Measurements from ENCODE around the gene PRRC2B. TPM values are rescaled to one million over a fixed set of nuclear protein-coding genes. Genes with fewer than 3 reads are reported as not detected.
"Not testable (repeated sequence)": the region's sequence is repeated elsewhere in the genome, so short reads cannot be mapped to it uniquely, and the experiment has no call there.

PRRC2B gene
- 100 to 1,000 TPM; 148 to 151 TPM for total RNA-seq
- long read RNA-seq, donor 1, partial matches to known transcripts, result 10 of 31 reads
- long read RNA-seq, donor 1, other reads (novel, unspliced or antisense), result 21 of 31 reads
- long read RNA-seq, donor 2, full-length matches to known transcripts, result 1 of 50 reads
- long read RNA-seq, donor 2, partial matches to known transcripts, result 3 of 50 reads
- long read RNA-seq, donor 2, other reads (novel, unspliced or antisense), result 46 of 50 reads

- peak; percentile 96 for DNase-seq (ENCODE audit: low spot score)
- intact Hi-C loops (cut with DNase I), result loop anchor here in 1 of 2 donors (10.0 kb wide), 1 partner anchor 81 kb away; no protein-coding TSS in a partner anchor
Measured at GRCh38 chr9:131393622-131394463, at the start of gene PRRC2B. Gene PRRC2B, plus strand, starts transcription at chr9:131394086. Its CDS starts 36,059 bp downstream, at chr9:131430145.

DNA sequence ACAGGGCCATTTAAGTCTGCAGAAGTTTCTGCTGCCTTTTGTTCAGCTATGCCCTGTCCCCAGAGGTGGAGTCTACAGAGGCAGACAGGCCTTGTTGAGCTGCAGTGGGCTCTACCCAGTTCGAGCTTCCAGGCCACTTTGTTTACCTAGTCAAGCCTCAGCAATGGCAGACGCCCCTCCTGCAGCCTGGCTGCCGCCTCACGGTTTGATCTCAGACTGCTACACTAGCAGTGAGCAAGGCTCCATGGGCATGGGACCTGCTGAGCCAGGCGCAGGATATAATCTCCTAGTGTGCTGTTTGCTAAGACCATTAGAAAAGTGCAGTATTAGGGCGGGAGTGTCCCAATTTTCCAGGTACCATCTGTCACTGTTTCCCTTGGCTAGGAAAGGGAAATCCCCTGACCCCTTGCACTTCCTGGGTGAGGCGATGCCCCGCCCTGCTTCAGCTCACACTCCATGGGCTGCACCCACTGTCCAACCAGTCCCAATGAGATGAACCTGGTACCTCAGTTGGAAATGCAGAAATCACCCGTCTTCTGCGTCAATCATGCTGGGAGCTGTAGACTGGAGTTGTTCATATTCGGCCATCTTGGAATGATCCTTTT, 48.9 kb upstream of the PRRC2B start:
- intact Hi-C loops (cut with DNase I), result loop anchor here in 1 of 2 donors (10.0 kb wide), 1 partner anchor 130 kb away; no protein-coding TSS in a partner anchor
- DNase-seq (ENCODE audit: low spot score), result peak; percentile 42

DNA sequence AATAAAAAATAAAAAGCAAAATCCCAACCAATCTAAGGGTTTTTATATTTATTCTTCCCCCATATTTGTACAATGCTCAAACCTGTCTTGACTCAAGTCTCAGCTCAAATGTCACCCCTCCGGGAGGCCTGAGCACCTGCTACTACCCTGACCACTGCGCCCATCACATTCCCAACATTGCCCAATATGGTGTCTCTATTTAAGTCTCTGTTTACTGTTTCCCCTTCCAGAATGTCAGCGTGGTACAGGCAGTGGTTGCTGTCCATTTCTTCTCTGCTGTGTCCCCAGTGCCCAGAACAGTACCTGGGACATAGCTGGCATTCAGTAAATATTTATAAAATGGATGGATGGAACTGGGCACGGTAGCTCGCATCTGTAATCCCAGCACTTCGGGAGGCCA, 47.3 kb upstream of the PRRC2B start:
- DNase-seq (ENCODE audit: low spot score), result peak; percentile 30
- intact Hi-C loops (cut with DNase I), result loop anchor here in 1 of 2 donors (10.0 kb wide), 1 partner anchor 128 kb away; no protein-coding TSS in a partner anchor

DNA sequence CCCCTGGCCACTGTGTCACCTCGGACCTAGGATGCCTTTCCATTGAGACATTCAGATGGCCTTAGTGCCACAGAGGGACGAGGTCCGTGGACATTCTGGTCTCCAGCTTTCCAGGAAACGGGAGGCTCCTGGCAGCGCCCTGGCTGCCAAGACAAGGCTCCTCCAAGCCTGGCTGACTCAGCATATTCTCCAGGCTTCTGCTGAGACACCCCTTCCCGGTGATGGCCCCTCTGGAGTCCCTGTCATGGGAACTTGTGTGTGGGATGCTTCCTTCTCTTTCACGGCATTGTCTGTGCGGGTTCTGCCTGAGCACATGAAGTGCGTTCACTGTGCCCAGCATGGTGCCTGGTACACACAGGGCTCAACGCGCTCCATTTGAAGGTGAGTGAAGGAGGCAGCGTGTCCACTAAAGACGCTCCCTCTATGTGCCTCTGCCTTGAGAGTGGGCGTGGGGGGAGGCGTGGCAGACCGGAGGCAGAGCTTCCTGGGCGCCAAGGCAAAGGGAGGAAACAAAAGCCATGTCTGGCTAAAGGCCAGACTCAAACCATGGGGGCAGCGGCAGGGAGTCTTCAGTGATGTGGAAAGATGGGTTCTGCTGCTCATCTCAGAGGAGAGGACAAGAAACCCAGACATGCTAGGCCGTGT, 46.4 kb upstream of the PRRC2B start:
- intact Hi-C loops (cut with DNase I), result loop anchor here in 1 of 2 donors (10.0 kb wide), 1 partner anchor 127 kb away; no protein-coding TSS in a partner anchor

GRCh38 chr9:131348631-131349521, 45.0 kb upstream of the PRRC2B start:
- intact Hi-C loops (cut with DNase I), result loop anchor here in 1 of 2 donors (10.0 kb wide), 1 partner anchor 126 kb away; no protein-coding TSS in a partner anchor
- DNase-seq (ENCODE audit: low spot score), result peak; percentile 38

More for the DNA sequence above, 46.4 kb upstream of the PRRC2B start:
- DNase-seq (ENCODE audit: low spot score), result peak; percentile 47

DNA sequence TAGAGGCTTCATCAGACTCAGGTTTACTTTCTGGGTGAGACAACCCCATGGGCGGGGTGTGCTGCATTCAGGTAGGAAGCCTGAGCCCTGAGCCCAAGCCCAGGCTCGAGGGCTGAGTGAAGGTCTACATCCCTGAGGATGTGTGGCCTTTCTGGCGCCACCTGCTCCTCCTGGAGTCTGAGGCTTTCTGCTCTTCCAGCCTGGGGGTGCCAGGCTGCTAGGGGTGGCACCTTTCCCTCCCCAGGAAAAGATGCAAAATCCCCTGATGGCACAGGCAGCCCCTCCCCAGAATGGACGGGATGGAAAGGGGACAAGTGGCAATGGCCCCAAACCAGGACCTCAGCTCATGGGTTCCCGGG, 44.4 kb upstream of the PRRC2B start:
- intact Hi-C loops (cut with DNase I), result loop anchor here in 1 of 2 donors (10.0 kb wide), 1 partner anchor 125 kb away; no protein-coding TSS in a partner anchor
- peak; percentile 66 for DNase-seq (ENCODE audit: low spot score)

- intact Hi-C loops (cut with DNase I), result loop anchor here (10.0 kb wide), 2 partner anchors 125 to 395 kb away; partner anchors contain the start of gene RAPGEF1 (in 1 of the 2)
- DNase-seq (ENCODE audit: low spot score), result peak; percentile 97
Measured at GRCh38 chr9:131349881-131350563, 43.9 kb upstream of the PRRC2B start.

DNA sequence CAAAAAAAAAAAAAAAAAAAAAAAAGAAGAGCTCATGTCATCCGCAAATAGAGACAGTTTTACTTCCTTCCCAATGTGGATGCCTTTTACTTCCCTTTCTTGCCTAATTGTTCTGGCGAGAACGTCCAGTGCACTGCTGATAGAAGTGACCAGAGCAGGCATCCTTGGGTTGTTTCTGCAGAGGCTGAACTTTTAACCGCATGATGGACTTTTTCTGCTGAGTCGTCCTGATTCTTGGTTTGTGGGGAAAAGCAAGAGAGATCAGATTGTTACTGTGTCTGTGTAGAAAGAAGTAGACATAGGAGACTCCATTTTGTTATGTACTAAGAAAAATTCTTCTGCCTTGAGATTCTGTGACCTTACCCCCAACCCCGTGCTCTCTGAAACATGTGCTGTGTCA, 37.4 kb upstream of the PRRC2B start:
- peak; percentile 3 for DNase-seq (ENCODE audit: low spot score)
- intact Hi-C loops (cut with DNase I), result loop anchor here in 1 of 2 donors (10.0 kb wide), 2 partner anchors 118 to 388 kb away; partner anchors contain the start of gene RAPGEF1

DNA sequence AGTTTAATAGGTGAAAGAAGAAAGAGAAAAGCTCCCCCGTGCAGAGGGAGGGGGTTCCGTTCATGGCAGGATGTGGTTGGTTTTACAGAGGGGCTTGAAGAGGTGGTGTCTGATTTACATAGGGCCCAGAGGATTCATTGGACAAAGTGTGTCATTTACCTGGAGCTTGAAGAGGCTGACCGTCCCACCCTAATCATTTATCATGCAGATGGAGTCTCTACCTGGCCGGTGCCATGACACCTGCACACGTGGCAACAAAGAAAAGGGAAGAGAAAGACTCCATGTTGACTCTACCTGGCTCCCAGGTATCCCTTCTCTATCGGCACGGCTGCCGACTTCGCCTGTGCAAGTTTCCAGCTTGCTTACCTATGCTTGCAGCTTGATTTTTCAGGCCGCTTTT, 35.3 kb upstream of the PRRC2B start:
- intact Hi-C loops (cut with DNase I), result loop anchor here in 1 of 2 donors (10.0 kb wide), 2 partner anchors 116 to 386 kb away; partner anchors contain the start of gene RAPGEF1
- peak; percentile 3 for DNase-seq (ENCODE audit: low spot score)

DNA sequence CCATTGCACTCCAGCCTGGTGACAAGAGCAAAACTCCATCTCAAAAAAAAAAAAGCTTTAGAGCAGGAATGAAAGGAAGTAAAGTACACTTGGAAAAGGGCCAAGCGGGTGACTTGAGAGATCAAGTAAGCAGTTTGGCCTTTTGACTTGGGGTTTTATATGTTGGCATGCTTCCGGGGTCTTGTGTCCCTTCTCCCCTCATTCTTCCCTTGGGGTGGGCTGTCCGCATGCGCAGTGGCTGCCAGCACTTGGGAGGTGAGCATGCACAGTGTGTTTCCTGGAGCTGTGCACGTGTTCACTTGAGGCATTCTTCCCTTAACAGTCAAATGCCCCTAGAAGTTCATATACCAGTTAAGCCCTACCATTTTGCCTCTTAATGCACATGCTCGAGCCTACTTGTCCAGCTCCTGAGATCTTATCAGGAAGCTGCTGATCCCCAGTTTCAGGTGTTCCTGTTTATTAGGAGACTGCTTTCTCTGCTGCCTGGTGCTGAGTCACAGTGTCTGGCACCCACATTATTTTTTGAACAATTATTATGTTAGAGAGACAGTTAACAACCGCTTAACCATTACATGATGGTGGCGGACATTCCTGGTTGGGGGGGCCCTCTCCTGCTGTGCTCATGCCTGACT, 32.6 kb upstream of the PRRC2B start:
- intact Hi-C loops (cut with DNase I), result no loop called here

GRCh38 chr9:131365546-131365945, 28.3 kb upstream of the PRRC2B start:
- intact Hi-C loops (cut with DNase I), result no loop called here
- no peak for DNase-seq (ENCODE audit: low spot score)

More for the DNA sequence above, 32.6 kb upstream of the PRRC2B start:
- peak; percentile 36 for DNase-seq (ENCODE audit: low spot score)

- intact Hi-C loops (cut with DNase I), result no loop called here
- DNase-seq (ENCODE audit: low spot score), result no peak
Measured at GRCh38 chr9:131366761-131367401, 27.0 kb upstream of the PRRC2B start.

GRCh38 chr9:131367450-131367849, 26.4 kb upstream of the PRRC2B start:
- no peak for DNase-seq (ENCODE audit: low spot score)
- intact Hi-C loops (cut with DNase I), result no loop called here

- no peak for DNase-seq (ENCODE audit: low spot score)
- intact Hi-C loops (cut with DNase I), result no loop called here
Measured at GRCh38 chr9:131370638-131371037, 23.2 kb upstream of the PRRC2B start.

DNA sequence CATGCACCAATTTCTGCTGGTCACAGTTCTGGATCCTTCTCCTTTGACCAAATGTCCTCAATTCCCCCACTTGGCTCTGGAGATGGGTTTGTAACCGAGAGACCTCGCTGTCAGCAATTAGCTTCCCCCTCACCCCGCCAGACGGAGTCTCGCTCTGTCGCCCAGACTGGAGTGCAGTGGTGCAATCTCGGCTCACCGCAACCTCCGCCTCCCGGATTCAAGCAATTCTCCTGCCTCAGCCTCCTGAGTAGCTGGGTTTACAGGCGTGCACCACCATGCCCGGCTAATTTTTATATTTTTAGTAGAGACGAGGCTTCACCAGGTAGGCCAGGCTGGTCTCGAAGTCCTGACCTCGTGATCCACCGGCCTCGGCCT, 21.3 kb upstream of the PRRC2B start:
- DNase-seq (ENCODE audit: low spot score); intact Hi-C loops (cut with DNase I): not testable (repeated sequence)

DNA sequence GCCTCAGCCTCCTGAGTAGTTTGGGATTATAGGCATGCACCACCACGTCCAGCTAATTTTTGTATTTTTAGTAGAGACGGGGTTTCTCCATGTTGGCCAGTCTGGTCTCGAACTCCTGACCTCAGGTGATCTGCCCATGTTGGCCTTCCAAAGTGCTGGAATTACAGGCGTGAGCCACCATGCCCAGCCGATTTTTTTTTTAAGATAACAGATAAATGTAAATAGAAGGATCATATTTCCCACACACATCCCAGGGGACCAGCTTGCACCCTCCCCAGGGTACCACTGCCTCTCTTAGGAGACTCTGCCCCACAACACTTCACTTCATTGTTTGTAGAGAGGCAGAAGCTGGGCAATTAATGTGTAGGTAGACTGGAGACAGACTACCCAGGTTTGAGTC, 19.2 kb upstream of the PRRC2B start:
- intact Hi-C loops (cut with DNase I); DNase-seq (ENCODE audit: low spot score): not testable (repeated sequence)

GRCh38 chr9:131379056-131379455, 14.8 kb upstream of the PRRC2B start:
- no peak for DNase-seq (ENCODE audit: low spot score)
- intact Hi-C loops (cut with DNase I), result no loop called here

All from posterior vena cava (tissue), 2 donors.